HAP-1 (cell line): Measurements from ENCODE around the gene DCTN2.

Source experiments
- DNase-seq, 2 experiments: peaks; one replicate each; pipeline ENCODE4 v3.0.0-alpha.2; 2016 to 2020; ENCODE audit warnings: low spot score in 2 of 2
- H3K27me3 ChIP-seq: fragments of 250-450 bp; sonication (Bioruptor Pico); 2 replicates; pipeline ENCODE4 v1.5.1; 2020; ENCODE audit warnings: low read depth, mild to moderate bottlenecking, moderate library complexity
- H3K36me3 ChIP-seq: fragments of 250-450 bp; sonication (Bioruptor Pico); replicated peaks from 2 replicates; pipeline ENCODE4 v1.5.1; 2020; ENCODE audit warnings: mild to moderate bottlenecking
- H3K4me1 ChIP-seq: fragments of 250-450 bp; sonication (Bioruptor Pico); 2 replicates; pipeline ENCODE4 v1.5.1; 2020; ENCODE audit warnings: mild to moderate bottlenecking
- H3K4me3 ChIP-seq: fragments of 250-450 bp; sonication (Bioruptor Pico); 2 replicates; pipeline ENCODE4 v1.5.1; 2020; ENCODE audit warnings: mild to moderate bottlenecking, moderate library complexity
- H3K9me3 ChIP-seq: fragments of 250-450 bp; sonication (Bioruptor Pico); 2 replicates; pipeline ENCODE4 v1.5.1; 2020; ENCODE audit warnings: mild to moderate bottlenecking, moderate library complexity
- in situ Hi-C: fragments of 300-500 bp; cut with MboI; formaldehyde crosslinking; loops from 3 replicates; pipeline ENCODE4 v1.14.3; 2020; ENCODE audit warnings: low sequenced_read_pairs, inconsistent platforms, mixed read lengths

The DCTN2 gene

DNA sequence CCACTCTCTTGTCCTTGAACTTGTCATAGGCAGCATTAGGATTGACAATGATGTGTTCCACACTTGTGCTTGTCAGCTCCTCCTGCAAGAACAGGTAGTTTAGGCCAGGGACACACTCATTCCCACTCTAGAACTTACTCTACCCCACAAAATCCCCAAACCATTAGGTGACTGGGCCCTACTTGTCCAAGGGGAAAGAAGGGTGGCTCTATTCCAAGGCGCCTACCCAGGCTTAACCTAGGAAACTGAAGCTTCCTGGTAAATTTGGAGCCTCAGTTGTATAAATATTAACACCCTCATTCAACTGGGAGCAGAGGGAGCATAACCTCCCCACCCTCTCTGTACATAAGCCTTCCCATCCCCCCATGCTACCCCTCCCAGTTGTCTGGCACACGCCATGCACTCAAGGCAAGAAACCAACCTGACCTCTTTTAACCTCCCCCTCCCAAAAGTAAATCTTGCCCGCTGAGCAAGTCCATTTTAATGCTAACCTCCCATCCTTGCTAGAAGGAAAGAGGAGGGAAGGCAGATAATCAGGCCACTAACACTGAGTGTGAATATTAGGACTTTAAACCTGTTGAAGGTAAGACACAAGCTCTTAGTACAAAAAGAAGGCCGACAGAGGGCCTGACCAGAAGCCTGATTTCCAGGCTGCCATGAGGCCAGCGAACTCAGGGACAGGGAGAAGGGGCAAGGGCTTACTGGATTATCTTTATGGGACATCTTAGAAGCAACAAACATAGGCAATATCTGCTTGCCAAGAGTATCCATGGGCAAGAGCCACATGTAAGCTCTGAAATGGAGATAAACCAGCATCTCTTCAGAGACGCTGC, 11.0 kb downstream of the DCTN2 start:
- Histone ChIP-seq H3K4me1 (no peaks in the 10 kb centered on the region), H3K36me3 (peaks cover 48% of the 10 kb centered on the region), H3K9me3 (no peaks in the 10 kb centered on the region), H3K27me3 (no peaks in the 10 kb centered on the region), H3K4me3 (no peak overlapping the region)
- in situ Hi-C loops = no loop called here
- DNase-seq = no peak

GRCh38 chr12:57534991-57535543, 11.9 kb downstream of the DCTN2 start:
- Histone ChIP-seq H3K27me3 (no peaks in the 10 kb centered on the region), H3K36me3 (peaks cover 57% of the 10 kb centered on the region), H3K9me3 (no peaks in the 10 kb centered on the region), H3K4me3 (no peak overlapping the region), H3K4me1 (no peaks in the 10 kb centered on the region)
- in situ Hi-C loops = no loop called here
- no peak for DNase-seq

DNA sequence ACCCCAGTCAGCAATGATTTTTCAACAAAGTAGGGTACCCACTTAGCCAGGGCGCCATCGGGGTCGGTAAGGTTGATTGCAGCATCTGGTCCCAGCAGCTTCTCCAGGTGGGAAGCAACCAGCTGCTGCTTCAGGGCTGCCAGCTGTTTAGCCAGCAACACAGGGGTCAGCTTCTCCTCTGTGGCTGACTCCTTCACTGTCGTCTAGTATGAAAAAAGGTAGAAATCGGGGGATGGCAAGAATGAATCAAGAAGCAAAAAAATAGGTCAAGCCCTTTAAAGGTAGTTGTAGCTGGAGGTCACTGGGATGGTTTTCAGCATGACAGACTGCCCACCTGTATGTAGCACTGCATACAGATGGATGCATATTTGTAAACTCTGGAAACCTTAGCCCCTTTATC, 12.7 kb downstream of the DCTN2 start:
- H3K9me3 ChIP-seq = no peaks in the 10 kb centered on the region
- H3K4me1 ChIP-seq = no peaks in the 10 kb centered on the region
- H3K27me3 ChIP-seq = no peaks in the 10 kb centered on the region
- H3K36me3 ChIP-seq = peaks cover 64% of the 10 kb centered on the region
- H3K4me3 ChIP-seq = no peak overlapping the region
- in situ Hi-C loops = no loop called here
- no peak for DNase-seq

GRCh38 chr12:57533108-57533507, 13.9 kb downstream of the DCTN2 start:
- no peaks in the 10 kb centered on the region for H3K9me3 ChIP-seq
- H3K36me3 ChIP-seq = peaks cover 73% of the 10 kb centered on the region
- no peaks in the 10 kb centered on the region for H3K4me1 ChIP-seq
- in situ Hi-C loops = no loop called here
- H3K27me3 ChIP-seq = no peaks in the 10 kb centered on the region
- DNase-seq = no peak
- no peak overlapping the region for H3K4me3 ChIP-seq

- H3K4me1 ChIP-seq = no peaks in the 10 kb centered on the region
- H3K9me3 ChIP-seq = no peaks in the 10 kb centered on the region
- in situ Hi-C loops = no loop called here
- no peaks in the 10 kb centered on the region for H3K27me3 ChIP-seq
- no peak for DNase-seq
- peaks cover 83% of the 10 kb centered on the region for H3K36me3 ChIP-seq
- no peak overlapping the region for H3K4me3 ChIP-seq
Observed at GRCh38 chr12:57531836-57532235, 15.2 kb downstream of the DCTN2 start.

GRCh38 chr12:57530396-57531142, 16.4 kb downstream of the DCTN2 start:
- Histone ChIP-seq H3K4me3 (no peak overlapping the region), H3K9me3 (no peaks in the 10 kb centered on the region), H3K36me3 (peaks cover 93% of the 10 kb centered on the region), H3K27me3 (no peaks in the 10 kb centered on the region), H3K4me1 (no peaks in the 10 kb centered on the region)
- in situ Hi-C loops = no loop called here
- no peak for DNase-seq

GRCh38 chr12:57529831-57530230, 17.2 kb downstream of the DCTN2 start:
- Histone ChIP-seq H3K36me3 (peaks cover 89% of the 10 kb centered on the region), H3K4me1 (no peaks in the 10 kb centered on the region; the same call in 1 of the 2 replicates), H3K4me3 (no peak overlapping the region), H3K9me3 (no peaks in the 10 kb centered on the region), H3K27me3 (no peaks in the 10 kb centered on the region)
- DNase-seq = no peak
- in situ Hi-C loops = no loop called here

- H3K27me3 ChIP-seq = no peaks in the 10 kb centered on the region
- in situ Hi-C loops = no loop called here
- no peak overlapping the region for H3K4me3 ChIP-seq
- H3K36me3 ChIP-seq = peaks cover 88% of the 10 kb centered on the region
- no peaks in the 10 kb centered on the region for H3K9me3 ChIP-seq
- peaks cover 8% of the 10 kb centered on the region for H3K4me1 ChIP-seq
- DNase-seq = no peak
Observed at GRCh38 chr12:57528831-57529555, 18.0 kb downstream of the DCTN2 start.

- in situ Hi-C loops = no loop called here
Observed at GRCh38 chr12:57528176-57528575, 18.8 kb downstream of the DCTN2 start.

DNA sequence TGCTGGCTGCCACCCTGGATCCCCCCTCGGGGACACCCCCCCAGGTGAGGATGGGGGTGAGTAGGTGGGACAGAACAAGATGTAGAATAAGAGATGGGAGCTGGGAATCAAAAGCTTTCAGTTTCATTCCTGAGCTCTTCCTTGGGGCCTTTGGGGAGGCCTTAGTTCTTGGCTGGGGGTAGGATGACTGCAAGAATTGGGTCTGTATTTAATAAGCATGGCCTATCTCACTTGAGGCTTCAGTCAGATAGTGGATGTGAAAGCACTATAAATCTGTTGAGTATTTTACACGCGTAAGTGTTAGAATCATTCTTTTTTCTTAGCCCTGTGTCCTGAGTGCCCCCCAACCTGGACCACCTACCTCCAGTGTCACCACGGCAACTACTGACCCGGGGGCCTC, 19.8 kb downstream of the DCTN2 start:
- H3K4me3 ChIP-seq = no peak overlapping the region
- peaks cover 72% of the 10 kb centered on the region for H3K36me3 ChIP-seq
- H3K4me1 ChIP-seq = peaks cover 15% of the 10 kb centered on the region
- no peak for DNase-seq
- in situ Hi-C loops = no loop called here
- H3K9me3 ChIP-seq = no peaks in the 10 kb centered on the region
- no peaks in the 10 kb centered on the region for H3K27me3 ChIP-seq

More at GRCh38 chr12:57528176-57528575, 18.8 kb downstream of the DCTN2 start:
- Histone ChIP-seq H3K4me1 (peaks cover 13% of the 10 kb centered on the region), H3K27me3 (no peaks in the 10 kb centered on the region), H3K9me3 (no peaks in the 10 kb centered on the region), H3K36me3 (peaks cover 82% of the 10 kb centered on the region), H3K4me3 (no peak overlapping the region)
- DNase-seq = no peak

DNA sequence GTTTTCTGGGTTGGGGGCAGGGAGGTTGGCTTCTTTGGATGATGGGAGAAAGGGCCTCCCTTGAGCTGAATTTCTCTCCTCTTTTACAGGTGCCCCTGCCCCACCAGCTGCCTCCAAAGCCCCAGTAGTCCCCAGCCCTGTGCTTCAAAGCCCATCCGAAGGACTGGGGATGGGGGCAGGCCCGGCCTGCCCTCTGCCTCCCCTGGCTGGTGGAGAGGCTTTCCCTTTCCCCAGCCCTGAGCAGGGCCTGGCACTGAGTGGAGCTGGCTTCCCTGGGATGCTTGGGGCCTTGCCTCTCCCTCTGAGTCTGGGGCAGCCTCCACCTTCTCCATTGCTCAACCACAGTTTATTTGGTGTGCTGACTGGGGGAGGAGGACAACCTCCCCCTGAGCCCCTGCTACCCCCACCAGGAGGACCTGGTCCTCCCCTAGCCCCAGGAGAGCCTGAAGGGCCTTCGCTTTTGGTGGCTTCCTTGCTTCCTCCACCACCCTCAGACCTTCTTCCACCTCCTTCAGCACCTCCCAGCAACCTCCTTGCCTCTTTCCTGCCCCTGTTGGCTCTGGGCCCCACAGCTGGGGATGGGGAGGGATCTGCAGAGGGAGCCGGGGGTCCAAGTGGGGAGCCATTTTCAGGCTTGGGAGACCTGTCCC, 20.4 kb downstream of the DCTN2 start:
- Histone ChIP-seq H3K4me3 (no peak overlapping the region), H3K9me3 (no peaks in the 10 kb centered on the region), H3K27me3 (no peaks in the 10 kb centered on the region), H3K36me3 (peaks cover 66% of the 10 kb centered on the region), H3K4me1 (peaks cover 20% of the 10 kb centered on the region)
- in situ Hi-C loops = no loop called here
- DNase-seq = no peak

GRCh38 chr12:57525615-57526383, 21.2 kb downstream of the DCTN2 start:
- in situ Hi-C loops = no loop called here
- Histone ChIP-seq H3K4me1 (peaks cover 28% of the 10 kb centered on the region), H3K36me3 (peaks cover 58% of the 10 kb centered on the region), H3K9me3 (no peaks in the 10 kb centered on the region), H3K4me3 (no peak overlapping the region), H3K27me3 (no peaks in the 10 kb centered on the region)
- no peak for DNase-seq
